Measurements from ENCODE around the gene CLDN1. TPM values are rescaled to one million over a fixed set of nuclear protein-coding genes. Genes with fewer than 3 reads are reported as not detected.

CLDN1 gene
- total and polyA plus RNA-seq, 2 of the 13 experiments (the other 11 are each of a cell fraction or from before 2014, with no cell fraction given), result 42.7 to 51.6 TPM

- TF ChIP-seq PAXIP1 (CRISPR knock-in tag; conservative IDR thresholded peaks at IDR 0.05) (peak; percentile 62), DR1 (CRISPR knock-in tag; IDR thresholded peaks at IDR 0.05) (no peak), MED8 (CRISPR knock-in tag; IDR thresholded peaks at IDR 0.05; ENCODE audit: insufficient replicate concordance) (no peak), PITX1 (CRISPR knock-in tag; IDR thresholded peaks at IDR 0.05) (peak; percentile 43; the same call in 1 of the 2 replicates), SMAD3 (CRISPR knock-in tag; IDR thresholded peaks at IDR 0.05) (peak; percentile 67; the same call in 1 of the 2 replicates), ZNF839 (CRISPR knock-in tag; IDR thresholded peaks at IDR 0.05; ENCODE audit: borderline replicate concordance) (no peak), BCL6 (CRISPR knock-in tag; IDR thresholded peaks at IDR 0.05) (peak; percentile 62), TCF12 (IDR thresholded peaks at IDR 0.05) (no peak), TCF12 (CRISPR knock-in tag; IDR thresholded peaks at IDR 0.05) (no peak), ZNF326 (CRISPR knock-in tag; IDR thresholded peaks at IDR 0.05; ENCODE audit: borderline replicate concordance) (no peak), ZNF33B (CRISPR knock-in tag; IDR thresholded peaks at IDR 0.05) (no peak), ZKSCAN1 (IDR thresholded peaks at IDR 0.05; ENCODE audit: low read length) (no peak), FOXP4 (CRISPR knock-in tag; IDR thresholded peaks at IDR 0.05) (peak; percentile 39; the same call in 1 of the 2 replicates), ATAD3A (CRISPR knock-in tag; IDR thresholded peaks at IDR 0.05) (no peak), ZNF775 (CRISPR knock-in tag; IDR thresholded peaks at IDR 0.05; ENCODE audit: borderline replicate concordance) (no peak), ZNF292 (CRISPR knock-in tag; IDR thresholded peaks at IDR 0.05; ENCODE audit: borderline replicate concordance, low read depth) (peak; percentile 75), IRX3 (CRISPR knock-in tag; IDR thresholded peaks at IDR 0.05; ENCODE audit: borderline replicate concordance, low read depth) (no peak), GATAD1 (CRISPR knock-in tag; IDR thresholded peaks at IDR 0.05) (0 out of 2 replicates have a peak, but pooled peaks have one; percentile 14), CEBPG (CRISPR knock-in tag; IDR thresholded peaks at IDR 0.05) (peak; percentile 98)
Observed at GRCh38 chr3:190281308-190282051, 40.8 kb downstream of the CLDN1 start (continued).
